Trophoblast cell (in vitro differentiated cells and primary cell): ENCODE results near the gene ISLR.

Experiments
- DNase-seq, 2 donors: peaks; one replicate each; pipeline ENCODE4 v3.0.0-alpha.2; 2016
- H2AFZ ChIP-seq: 2 replicates; pipeline ENCODE4 v1.6.1; 2013; ENCODE audit warnings: low read length, moderate library complexity, mild to moderate bottlenecking; ENCODE audit not compliant: insufficient read depth, poor library complexity
- H2AK5ac ChIP-seq: 2 replicates; pipeline ENCODE4 v1.6.1; 2013; ENCODE audit warnings: mild to moderate bottlenecking, low read length
- H2BK120ac ChIP-seq: 2 replicates; pipeline ENCODE4 v1.6.1; 2013; ENCODE audit warnings: low read length, mild to moderate bottlenecking, moderate library complexity; ENCODE audit not compliant: insufficient read depth, poor library complexity
- H2BK12ac ChIP-seq: 2 replicates; pipeline ENCODE4 v1.6.1; 2013; ENCODE audit warnings: mild to moderate bottlenecking, low read length, moderate library complexity
- H2BK5ac ChIP-seq: 2 replicates; pipeline ENCODE4 v1.6.1; 2013; ENCODE audit warnings: low read length, low read depth, moderate library complexity, mild to moderate bottlenecking; ENCODE audit not compliant: poor library complexity
- H3K14ac ChIP-seq: 2 replicates; pipeline ENCODE4 v1.6.1; 2013; ENCODE audit warnings: mild to moderate bottlenecking, low read length
- H3K18ac ChIP-seq: 2 replicates; pipeline ENCODE4 v1.6.1; 2013; ENCODE audit warnings: mild to moderate bottlenecking, low read length
- H3K23ac ChIP-seq: 2 replicates; pipeline ENCODE4 v1.6.1; 2013; ENCODE audit warnings: low read length
- H3K27ac ChIP-seq: 2 replicates; pipeline ENCODE4 v1.5.1; 2013; ENCODE audit warnings: low read depth, mild to moderate bottlenecking, inconsistent platforms, low read length, moderate library complexity
- H3K27me3 ChIP-seq: 2 replicates; pipeline ENCODE4 v1.6.1; 2013; ENCODE audit warnings: inconsistent platforms, mild to moderate bottlenecking, low read length, moderate library complexity; ENCODE audit not compliant: insufficient read depth
- H3K36me3 ChIP-seq, 2 experiments: 1 replicate in 1 of 2; 2 replicates in 1 of 2; pipeline ENCODE4 v1.6.1; 2013; ENCODE audit warnings: low read length in 2 of 2, mild to moderate bottlenecking in 2 of 2, moderate library complexity in 1 of 2; ENCODE audit not compliant: insufficient read depth in 2 of 2, control insufficient read depth in 1 of 2
- H3K4ac ChIP-seq: 2 replicates; pipeline ENCODE4 v1.6.1; 2013; ENCODE audit warnings: low read depth, mild to moderate bottlenecking, low read length, moderate library complexity
- H3K4me1 ChIP-seq, 2 experiments: 1 replicate in 1 of 2; 2 replicates in 1 of 2; pipeline ENCODE4 v1.6.1; 2013; ENCODE audit warnings: low read length in 2 of 2, mild to moderate bottlenecking in 2 of 2, moderate library complexity in 1 of 2; ENCODE audit not compliant: insufficient read depth in 2 of 2, control insufficient read depth in 1 of 2
- H3K4me2 ChIP-seq: 2 replicates; pipeline ENCODE4 v1.6.1; 2013; ENCODE audit warnings: inconsistent platforms, mild to moderate bottlenecking, low read length, moderate library complexity
- H3K4me3 ChIP-seq: 2 replicates; pipeline ENCODE4 v1.5.1; 2013; ENCODE audit warnings: mild to moderate bottlenecking, low read depth, low read length, inconsistent platforms
- H3K79me1 ChIP-seq: one replicate; pipeline ENCODE4 v1.6.1; 2013; ENCODE audit warnings: low read length
- H3K79me2 ChIP-seq: 2 replicates; pipeline ENCODE4 v1.6.1; 2013; ENCODE audit warnings: low read length, mild to moderate bottlenecking; ENCODE audit not compliant: control insufficient read depth, insufficient read depth, poor library complexity
- H3K9ac ChIP-seq: 2 replicates; pipeline ENCODE4 v1.6.1; 2013; ENCODE audit warnings: mild to moderate bottlenecking, low read length
- H3K9me3 ChIP-seq: 2 replicates; pipeline ENCODE4 v1.6.1; 2013; ENCODE audit warnings: low read depth, mild to moderate bottlenecking, control low read depth, inconsistent platforms, low read length; ENCODE audit not compliant: insufficient read depth
- H4K12ac ChIP-seq: 2 replicates; pipeline ENCODE4 v1.6.1; 2013; ENCODE audit warnings: low read depth, mild to moderate bottlenecking, low read length, moderate library complexity
- H4K8ac ChIP-seq: 2 replicates; pipeline ENCODE4 v1.6.1; 2013; ENCODE audit warnings: low read depth, mild to moderate bottlenecking, low read length, moderate library complexity
- H4K91ac ChIP-seq: one replicate; pipeline ENCODE4 v1.6.1; 2013; ENCODE audit warnings: low read depth, mild to moderate bottlenecking, low read length, moderate library complexity
- WGBS: extraction: QIAGEN DNeasy Blood & Tissue Kit; methylation state at CpG from one replicate; pipeline ENCODE4 v1.1.7; 2013; ENCODE audit warnings: missing lambda C conversion rate; ENCODE audit not compliant: insufficient read length, insufficient coverage; ENCODE audit errors: extremely low coverage; 5-methylcytosine and 5-hydroxymethylcytosine counted together

ISLR gene

DNA sequence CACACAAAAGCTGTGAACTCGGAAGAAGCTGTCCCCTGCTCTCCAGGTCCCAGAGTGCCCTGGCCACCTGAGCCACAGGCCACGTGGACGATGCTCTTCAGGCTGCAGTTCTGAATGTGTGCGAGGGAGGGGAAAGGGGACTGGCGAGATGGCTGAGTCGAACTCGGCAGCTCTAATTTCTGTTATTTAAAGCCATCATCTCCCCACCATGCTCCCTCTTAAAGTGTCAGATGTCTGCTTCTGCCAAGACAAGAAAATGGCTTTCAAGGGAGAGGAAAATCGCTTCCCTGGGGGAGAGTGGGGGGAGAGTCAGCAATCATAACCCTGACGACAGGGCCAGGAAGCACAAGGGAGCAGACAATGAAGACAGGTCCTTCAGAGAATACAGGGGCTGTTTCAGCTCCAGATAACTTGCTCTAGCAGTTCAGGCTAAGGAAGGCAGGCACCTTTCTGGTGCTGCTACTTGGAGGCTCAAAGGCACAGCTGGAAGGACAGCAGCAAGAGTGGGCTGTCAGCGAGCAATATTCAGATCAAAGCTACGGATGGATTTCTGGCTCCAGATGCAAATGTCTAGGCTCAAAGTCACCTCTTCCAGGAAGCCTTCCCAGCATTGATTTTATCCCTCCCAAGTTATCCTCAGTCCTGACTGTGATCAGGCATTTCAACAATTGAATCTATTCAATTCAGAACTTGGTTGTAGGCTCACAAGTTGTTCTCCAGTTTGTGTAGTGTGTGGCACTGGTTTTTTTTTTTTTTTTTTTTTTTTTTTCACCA is 47.2 kb downstream of the ISLR start:
- no peak overlapping the region for H2BK12ac ChIP-seq
- no CpG with 5 or more reads among the region's 11 CpGs for WGBS
- no peak overlapping the region for H3K18ac ChIP-seq
- H3K4ac ChIP-seq: no peak overlapping the region
- no peak overlapping the region for H2BK120ac ChIP-seq
- no peak overlapping the region for H3K23ac ChIP-seq
- DNase-seq: no peak
- no peak overlapping the region for H3K14ac ChIP-seq
- no peak overlapping the region for H2AK5ac ChIP-seq
- no peaks in the 10 kb centered on the region for H3K79me2 ChIP-seq
- no peak overlapping the region for H4K12ac ChIP-seq
- H3K9ac ChIP-seq: no peak overlapping the region
- H3K4me2 ChIP-seq: no peak overlapping the region
- no peak overlapping the region for H2BK5ac ChIP-seq
- no peak overlapping the region for H3K27ac ChIP-seq
- no peak overlapping the region for H4K8ac ChIP-seq
- H3K36me3 ChIP-seq: no peaks in the 10 kb centered on the region
- H3K9me3 ChIP-seq: peaks cover 1% of the 10 kb centered on the region
- H3K4me1 ChIP-seq: peaks cover 7 to 11% of the 10 kb centered on the region in 2 experiments
- peaks cover 6% of the 10 kb centered on the region for H3K27me3 ChIP-seq
- no peaks in the 10 kb centered on the region for H3K79me1 ChIP-seq
- H4K91ac ChIP-seq: no peak overlapping the region
- H3K4me3 ChIP-seq: no peak overlapping the region
- H2AFZ ChIP-seq: no peak overlapping the region

DNA sequence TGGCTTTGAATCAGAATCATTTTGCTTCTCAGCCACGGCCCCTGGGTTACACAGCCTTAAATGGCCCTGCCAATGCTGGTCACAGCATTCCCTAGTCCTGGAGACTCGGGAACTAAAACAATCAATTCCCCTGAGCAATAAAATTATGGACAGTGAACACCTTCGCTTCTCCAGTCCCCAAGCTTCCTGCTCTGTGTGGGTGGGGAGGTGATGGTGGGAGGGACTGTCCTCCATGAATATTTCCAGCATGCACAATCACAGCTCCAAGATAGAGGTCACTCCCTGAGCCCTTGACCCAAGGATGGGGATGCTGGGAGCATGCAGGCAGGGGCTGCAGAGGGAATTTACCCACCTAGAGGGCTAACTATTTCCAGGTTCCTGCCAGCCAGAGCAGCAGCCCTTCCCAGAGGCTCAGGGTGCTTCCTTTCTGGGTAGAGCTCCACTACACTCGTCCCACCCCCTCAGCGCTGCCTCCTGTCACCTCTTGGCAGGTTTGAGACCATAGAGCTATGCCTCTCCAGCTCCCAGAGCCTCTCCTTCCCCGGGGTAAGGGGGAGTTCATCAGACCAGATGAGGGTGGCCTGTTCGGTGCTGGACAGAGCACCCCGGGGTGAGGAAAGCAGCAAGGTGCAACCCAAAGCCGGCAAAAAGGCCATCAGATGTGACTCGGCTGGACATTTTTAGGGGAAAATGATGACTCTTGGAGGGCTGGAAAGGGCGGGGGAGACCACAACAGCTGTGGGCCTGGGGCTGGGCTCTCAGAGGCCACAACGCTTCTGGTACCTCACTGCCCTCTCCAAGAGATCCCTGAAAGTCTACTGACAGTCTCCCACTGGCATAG is 48.1 kb downstream of the ISLR start:
- no peak overlapping the region for H3K9ac ChIP-seq
- WGBS: no CpG with 5 or more reads among the region's 12 CpGs
- peaks cover 1% of the 10 kb centered on the region for H3K9me3 ChIP-seq

DNA sequence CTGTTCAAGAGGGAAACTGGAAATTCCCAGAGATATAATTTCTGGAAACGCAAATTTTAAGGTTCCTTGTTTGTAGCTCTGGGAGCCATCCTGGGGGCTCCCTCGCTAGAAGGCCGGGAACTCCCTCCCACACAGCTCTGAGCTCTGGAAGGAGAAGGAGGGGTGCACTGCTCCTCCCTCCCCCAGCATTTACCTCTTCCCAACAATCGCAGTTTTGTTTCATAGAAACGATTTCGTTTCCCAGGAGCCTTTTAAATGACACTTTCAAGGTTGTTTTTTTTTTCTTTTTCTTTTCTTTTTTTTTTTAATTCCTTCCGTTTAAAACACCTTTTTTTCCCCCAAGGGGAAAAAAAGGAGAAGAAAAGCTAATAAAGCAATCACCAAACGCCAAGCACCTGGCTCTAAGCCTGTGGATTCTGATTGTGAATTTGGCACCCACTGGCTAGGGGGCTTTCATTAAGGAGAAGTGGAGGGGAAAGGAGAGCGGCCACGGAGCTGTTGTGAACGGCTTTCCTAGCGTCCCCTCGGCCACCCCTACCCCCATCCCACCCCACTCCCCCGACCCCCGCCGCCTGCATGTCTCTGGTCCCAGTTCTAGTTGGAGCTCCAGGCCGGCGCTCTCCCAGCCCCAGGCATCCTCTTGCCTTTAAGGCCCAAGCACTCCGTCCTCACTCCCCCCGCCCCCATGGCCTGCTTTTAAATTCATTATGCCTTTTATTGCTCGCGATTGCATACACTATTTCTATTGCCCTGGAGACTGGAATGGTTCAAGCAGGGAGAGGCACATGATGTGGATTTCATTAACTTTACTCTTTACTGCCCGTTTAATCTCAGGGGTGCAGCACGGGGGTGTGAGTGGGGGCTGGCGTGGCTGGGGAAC is 49.0 kb downstream of the ISLR start:
- H3K23ac ChIP-seq: no peak overlapping the region
- no peak overlapping the region for H3K4me3 ChIP-seq
- no peak overlapping the region for H2AFZ ChIP-seq
- no peak overlapping the region for H2AK5ac ChIP-seq
- H3K27ac ChIP-seq: no peak overlapping the region
- peaks cover 7 to 11% of the 10 kb centered on the region in 2 experiments for H3K4me1 ChIP-seq
- no peak overlapping the region for H4K12ac ChIP-seq
- H3K9me3 ChIP-seq: peaks cover 1% of the 10 kb centered on the region
- no peak overlapping the region for H3K4me2 ChIP-seq
- no CpG with 5 or more reads among the region's 25 CpGs for WGBS
- no peak overlapping the region for H3K4ac ChIP-seq
- H2BK5ac ChIP-seq: no peak overlapping the region
- H2BK12ac ChIP-seq: no peak overlapping the region
- no peaks in the 10 kb centered on the region for H3K79me1 ChIP-seq
- H3K18ac ChIP-seq: no peak overlapping the region
- no peaks in the 10 kb centered on the region for H3K79me2 ChIP-seq
- peaks cover 6% of the 10 kb centered on the region for H3K27me3 ChIP-seq
- no peak overlapping the region for H3K14ac ChIP-seq
- H3K36me3 ChIP-seq: no peaks in the 10 kb centered on the region
- H3K9ac ChIP-seq: no peak overlapping the region
- H4K8ac ChIP-seq: no peak overlapping the region
- no peak overlapping the region for H2BK120ac ChIP-seq
- no peak overlapping the region for H4K91ac ChIP-seq
- no peak for DNase-seq

More for the DNA sequence above, 48.1 kb downstream of the ISLR start:
- peaks cover 6% of the 10 kb centered on the region for H3K27me3 ChIP-seq
- H2AFZ ChIP-seq: no peak overlapping the region
- H3K23ac ChIP-seq: no peak overlapping the region
- H3K4me2 ChIP-seq: no peak overlapping the region
- no peak overlapping the region for H2AK5ac ChIP-seq
- no peak overlapping the region for H3K4me3 ChIP-seq
- no peak overlapping the region for H3K14ac ChIP-seq
- no peak overlapping the region for H3K18ac ChIP-seq
- no peak overlapping the region for H4K8ac ChIP-seq
- H2BK12ac ChIP-seq: no peak overlapping the region
- H3K4ac ChIP-seq: no peak overlapping the region
- no peaks in the 10 kb centered on the region for H3K79me1 ChIP-seq
- no peak overlapping the region for H4K91ac ChIP-seq
- H3K27ac ChIP-seq: no peak overlapping the region
- peaks cover 7 to 11% of the 10 kb centered on the region in 2 experiments for H3K4me1 ChIP-seq
- no peaks in the 10 kb centered on the region for H3K36me3 ChIP-seq
- no peaks in the 10 kb centered on the region for H3K79me2 ChIP-seq
- no peak for DNase-seq
- H4K12ac ChIP-seq: no peak overlapping the region
- H2BK5ac ChIP-seq: no peak overlapping the region
- no peak overlapping the region for H2BK120ac ChIP-seq

DNA sequence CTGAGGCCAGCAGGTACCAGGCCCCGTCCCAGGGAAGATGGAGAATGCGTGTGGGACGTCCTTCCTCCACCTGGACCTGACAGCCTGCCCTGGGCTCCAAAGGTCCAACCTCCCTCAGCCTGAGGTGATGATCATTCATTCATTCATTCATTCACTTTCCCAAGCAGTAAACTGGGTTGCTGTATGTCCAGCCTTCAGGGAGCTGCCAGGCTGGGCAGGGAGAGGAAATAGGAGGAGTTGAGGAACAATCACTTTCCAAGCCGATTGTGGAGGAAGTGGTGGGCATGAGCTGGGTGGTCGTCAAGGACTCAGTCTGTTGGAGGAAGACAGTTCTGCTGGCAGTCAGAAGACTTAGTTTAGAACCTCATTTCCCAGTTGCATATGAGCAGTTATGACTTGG is 52.4 kb downstream of the ISLR start:
- Histone ChIP-seq H2BK12ac (no peak overlapping the region), H2BK5ac (no peak overlapping the region), H3K18ac (no peak overlapping the region), H3K4me3 (no peak overlapping the region), H3K23ac (no peak overlapping the region), H2AK5ac (no peak overlapping the region), H3K9me3 (no peaks in the 10 kb centered on the region), H3K27ac (no peak overlapping the region), H2AFZ (no peak overlapping the region), H3K4me1 (peaks cover 7 to 11% of the 10 kb centered on the region in 2 experiments), H3K14ac (no peak overlapping the region), H3K27me3 (peaks cover 6% of the 10 kb centered on the region), H3K79me2 (no peaks in the 10 kb centered on the region), H2BK120ac (no peak overlapping the region), H4K8ac (no peak overlapping the region), H3K79me1 (no peaks in the 10 kb centered on the region), H3K36me3 (no peaks in the 10 kb centered on the region), H4K12ac (no peak overlapping the region), H3K9ac (no peak overlapping the region), H3K4me2 (no peak overlapping the region), H4K91ac (no peak overlapping the region), H3K4ac (no peak overlapping the region)
- no CpG with 5 or more reads among the region's 5 CpGs for WGBS
- DNase-seq: no peak
